GM10266 (cell line): ENCODE measurements around the gene COASY.

Source experiments
- DNase-seq: peaks from one replicate; pipeline ENCODE4 v3.0.0; 2012; ENCODE audit errors: extremely low spot score
- CTCF ChIP-seq: IDR thresholded peaks from 2 replicates; pipeline ENCODE4 v1.5.1; 2012; ENCODE audit warnings: mild to moderate bottlenecking, low read depth; ENCODE audit not compliant: control insufficient read depth, insufficient read depth; ENCODE audit errors: missing control alignments

COASY gene

GRCh38 chr17:42578282-42578869, 16.4 kb downstream of the COASY start:
- peak; percentile 84 for DNase-seq
- peak; percentile 78 for TF ChIP-seq CTCF

GRCh38 chr17:42579794-42580551, 18.0 kb downstream of the COASY start:
- no peak for DNase-seq
- no peak for TF ChIP-seq CTCF

DNA sequence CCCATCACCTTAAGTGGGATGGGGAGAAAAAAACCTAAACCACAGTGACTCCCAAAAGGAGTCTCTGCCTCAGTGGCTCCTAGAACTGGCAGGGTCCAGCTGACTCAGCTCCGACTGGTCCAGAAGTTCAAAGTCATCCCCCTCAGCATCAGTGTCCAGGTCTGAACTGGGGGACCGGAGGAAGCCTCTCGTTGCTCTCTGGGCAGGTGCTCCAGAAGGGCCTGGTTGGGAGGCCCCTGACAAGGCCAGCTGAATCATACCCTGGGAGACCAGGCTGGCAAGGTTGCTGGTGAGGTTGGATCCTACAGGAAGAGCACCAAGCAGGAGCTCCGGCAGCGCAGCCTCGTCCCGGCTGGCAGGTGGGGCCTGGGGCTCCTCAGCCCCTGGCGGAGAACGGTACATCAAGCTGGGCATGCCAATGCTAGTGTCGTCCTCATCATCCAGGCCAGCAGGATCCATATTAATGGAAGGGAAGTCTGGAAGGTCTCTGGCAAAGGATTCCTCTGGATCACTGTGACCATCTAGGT, 19.9 kb downstream of the COASY start:
- TF ChIP-seq CTCF = no peak
- no peak for DNase-seq

DNA sequence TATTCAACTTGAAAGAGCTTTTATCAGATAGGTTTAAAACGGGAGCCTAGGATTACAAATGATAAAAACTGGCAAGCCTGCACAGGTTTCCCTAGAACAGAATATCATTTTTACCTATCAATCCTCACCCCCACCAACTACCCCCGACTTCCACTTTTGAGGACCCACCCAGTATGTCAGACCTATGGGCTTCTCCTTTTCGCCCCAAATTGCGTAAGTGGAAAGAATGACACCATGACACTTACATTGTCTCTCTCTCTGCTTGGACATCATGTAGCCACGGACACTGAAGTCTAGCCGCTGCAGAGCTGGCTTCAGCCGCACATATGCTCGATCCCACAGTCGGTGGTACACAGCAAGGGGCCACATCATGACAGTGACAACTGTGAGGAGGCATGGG, 22.9 kb downstream of the COASY start:
- no peak for DNase-seq
- TF ChIP-seq CTCF = no peak

- TF ChIP-seq CTCF = no peak
- no peak for DNase-seq
Observed at GRCh38 chr17:42585353-42585752, 23.4 kb downstream of the COASY start.

DNA sequence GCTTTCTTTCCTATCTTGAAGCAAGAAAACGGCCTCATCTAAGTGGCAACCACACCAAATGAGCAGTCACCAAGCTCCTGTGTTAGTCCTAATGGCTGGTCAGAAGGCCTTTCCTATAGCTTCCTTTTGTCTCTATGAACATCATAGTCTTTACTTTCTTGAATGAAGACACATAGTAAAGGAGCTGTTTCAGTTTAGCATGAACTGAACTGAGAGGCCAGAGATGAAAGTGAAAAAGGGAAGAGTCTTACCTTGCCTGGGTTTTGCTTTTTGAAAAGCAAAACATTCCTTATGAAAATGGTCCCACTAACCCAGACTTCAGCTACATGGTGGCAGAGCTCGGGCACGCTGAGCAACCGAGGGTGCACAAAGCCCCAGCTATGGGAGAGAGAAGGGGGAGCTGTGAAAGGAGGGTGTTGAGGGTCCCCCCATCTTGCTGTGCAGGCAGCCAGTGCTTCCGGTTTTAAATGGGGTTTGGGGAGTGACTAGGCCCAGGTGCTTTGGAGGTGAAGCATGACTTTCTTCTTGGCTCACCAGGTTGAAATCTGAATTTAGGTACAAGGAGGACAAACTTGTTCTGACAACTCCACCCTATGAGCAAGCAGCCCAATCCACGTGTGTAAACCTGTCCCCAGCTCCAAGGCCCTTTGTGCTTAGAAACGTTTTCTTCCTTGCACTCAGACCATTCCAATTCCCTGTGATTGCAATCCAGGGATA, 24.7 kb downstream of the COASY start:
- TF ChIP-seq CTCF = no peak
- DNase-seq = peak; percentile 58
